ENCODE data around the gene TTC34.
"Not testable (repeated sequence)": the region's sequence is repeated elsewhere in the genome, so short reads cannot be mapped to it uniquely, and the experiment has no call there.

The TTC34 gene

GRCh38 chr1:2639607-2640521 is 161.6 kb downstream of the TTC34 start:
- DNase-seq, result no peak

GRCh38 chr1:2639203-2639602 is 162.3 kb downstream of the TTC34 start:
- no peak for DNase-seq

GRCh38 chr1:2638466-2639115 is 162.9 kb downstream of the TTC34 start:
- no peak for DNase-seq

GRCh38 chr1:2637442-2638145 is 163.9 kb downstream of the TTC34 start:
- no peak for DNase-seq

DNA sequence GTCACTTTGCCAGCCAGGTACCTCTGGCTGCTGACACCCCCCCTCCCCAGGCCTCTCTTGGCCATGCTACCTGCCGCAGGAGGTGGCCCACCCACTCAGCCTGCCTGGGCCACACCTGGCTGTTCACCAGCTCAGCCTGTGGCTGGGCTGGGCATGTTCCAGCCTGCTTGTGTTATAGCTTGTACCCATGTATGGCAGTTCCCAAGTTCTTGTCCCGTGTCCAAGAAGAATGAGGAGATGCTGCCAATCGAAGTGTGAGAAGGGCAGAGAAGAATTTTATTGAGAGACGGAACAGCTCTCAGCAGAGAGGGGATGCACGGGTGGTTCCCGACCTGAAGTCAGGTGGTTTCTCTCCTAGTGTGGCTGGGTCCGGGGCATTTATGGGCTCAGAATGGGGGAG is 164.8 kb downstream of the TTC34 start:
- DNase-seq, result no peak

DNA sequence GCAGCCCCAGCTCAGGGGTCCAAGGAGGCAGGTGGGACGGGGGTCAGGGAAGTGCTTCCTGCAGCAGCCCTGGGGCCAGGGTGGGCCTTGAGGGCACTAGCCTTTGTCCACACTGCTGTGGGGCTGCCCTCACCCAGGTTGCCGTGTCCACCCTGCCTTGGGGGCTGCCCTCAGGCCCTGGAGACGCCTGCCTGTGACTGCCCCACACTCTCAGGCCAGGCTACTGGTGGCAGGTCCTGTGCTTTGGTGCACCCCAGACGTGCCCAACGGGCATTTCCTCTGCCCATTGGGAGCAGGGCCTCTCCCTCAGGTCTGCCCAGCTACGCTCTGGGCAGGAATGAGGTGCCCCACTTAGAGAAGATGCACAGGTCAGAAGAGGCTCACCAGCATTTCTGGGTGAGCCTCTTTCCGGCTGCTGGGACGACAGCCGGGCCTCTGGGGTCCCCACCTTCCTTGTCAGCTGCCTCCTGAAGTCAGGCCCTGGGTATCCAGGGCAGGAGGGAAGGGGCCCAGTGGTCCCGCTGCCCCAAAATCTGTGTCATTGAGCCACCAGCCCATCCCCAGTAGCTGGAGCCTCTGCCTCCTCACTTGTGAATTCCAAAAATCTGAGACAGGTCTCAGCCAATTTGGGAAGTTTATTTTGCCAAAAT is 166.0 kb downstream of the TTC34 start:
- DNase-seq, result no peak

- DNase-seq, result no peak
These were observed 167.5 kb downstream of the TTC34 start for GRCh38 chr1:2633936-2634491.

- DNase-seq, result no peak
These were observed 168.0 kb downstream of the TTC34 start for GRCh38 chr1:2633366-2633935.

- DNase-seq, result no peak
These were observed 168.7 kb downstream of the TTC34 start, which contains the start of gene MMEL1 for GRCh38 chr1:2632561-2633361. TSS of gene MMEL1 (minus strand) at chr1:2633016. CDS start at chr1:2629484, 3,532 bp downstream.

GRCh38 chr1:2632051-2632430 is 169.5 kb downstream of the TTC34 start:
- no peak for DNase-seq

DNA sequence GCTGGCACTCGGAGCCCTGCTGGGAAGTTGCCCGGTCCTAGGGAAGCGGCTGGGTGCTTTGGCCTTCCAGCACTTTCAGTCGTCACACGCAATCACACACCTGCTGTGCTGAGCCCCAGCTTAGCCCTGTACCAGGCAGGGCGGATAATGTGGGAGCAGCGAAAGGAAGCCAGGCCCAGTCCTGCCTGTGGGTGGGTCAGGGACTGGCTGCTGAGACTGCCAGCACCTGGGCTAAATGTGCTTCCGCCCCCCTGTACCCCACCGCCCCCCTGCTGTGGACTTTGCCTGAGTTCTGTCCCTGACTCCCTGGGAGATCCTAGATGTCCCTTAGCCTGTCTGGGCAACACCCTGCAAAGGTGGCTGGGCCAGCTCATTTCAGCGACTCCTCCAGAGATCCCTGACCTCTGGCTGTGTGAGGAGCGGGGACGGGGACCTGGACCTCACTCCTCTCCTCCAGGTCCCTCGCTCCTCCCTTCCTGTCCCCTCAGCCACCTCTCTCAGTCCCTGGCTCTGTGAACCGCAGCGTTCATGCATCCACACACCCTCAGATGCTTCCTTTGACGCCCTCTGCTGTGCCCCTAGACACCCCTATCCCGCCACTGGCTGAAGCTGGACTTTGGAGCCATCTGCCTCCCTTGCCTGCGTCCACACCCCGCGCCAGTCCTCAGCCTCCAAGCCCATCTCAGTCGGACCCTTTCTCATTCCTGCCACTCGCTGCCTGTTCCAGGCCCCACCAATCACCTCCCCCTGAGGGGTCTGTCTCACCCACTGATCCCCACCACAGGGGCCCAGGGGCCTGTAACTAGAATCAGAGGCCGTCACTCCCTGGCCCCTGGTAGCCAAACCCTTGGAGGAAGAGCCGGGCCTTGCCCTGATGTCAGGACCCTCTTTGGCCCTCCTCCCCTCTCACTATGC is 170.1 kb downstream of the TTC34 start:
- DNase-seq, result no peak

GRCh38 chr1:2630498-2631135 is 170.9 kb downstream of the TTC34 start:
- DNase-seq, result no peak

GRCh38 chr1:2629627-2630497 is 171.6 kb downstream of the TTC34 start:
- no peak for DNase-seq

DNA sequence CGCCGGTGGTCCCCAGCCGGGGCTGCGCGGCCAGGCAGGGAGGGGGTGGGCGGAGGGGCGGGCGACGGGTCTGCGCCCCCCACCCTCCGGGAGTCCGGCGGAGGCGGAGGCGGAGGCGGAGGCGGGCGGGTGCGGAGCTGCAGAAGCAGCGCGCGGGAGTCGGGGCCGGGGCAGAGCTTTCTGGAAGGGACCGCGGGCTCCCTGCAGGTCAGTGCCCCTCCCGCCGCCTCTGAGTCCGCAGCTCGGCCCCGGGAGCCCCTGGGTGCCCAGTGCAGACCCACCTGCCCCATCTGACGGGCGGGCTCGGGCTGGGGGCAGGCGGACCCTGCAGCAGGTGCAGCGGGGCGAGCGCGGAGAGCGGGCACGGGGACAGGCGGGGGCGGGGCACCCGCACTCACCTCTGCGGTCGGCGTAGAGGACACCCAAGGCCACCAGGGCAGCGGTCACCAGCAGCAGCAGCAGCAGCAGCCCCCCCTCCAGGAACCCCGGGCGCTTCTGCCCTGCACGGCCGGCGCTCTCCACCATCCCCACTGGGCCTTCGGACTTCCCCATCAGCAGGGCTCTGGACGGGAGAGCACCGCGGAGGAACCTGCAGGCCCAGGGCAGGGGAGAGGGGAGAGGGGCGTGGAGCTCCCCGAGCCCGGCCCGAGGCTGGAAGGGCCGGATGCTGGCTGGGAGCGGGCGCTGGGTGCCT is 172.4 kb downstream of the TTC34 start:
- no peak for DNase-seq

GRCh38 chr1:2628191-2628932 is 173.1 kb downstream of the TTC34 start:
- no peak for DNase-seq

DNA sequence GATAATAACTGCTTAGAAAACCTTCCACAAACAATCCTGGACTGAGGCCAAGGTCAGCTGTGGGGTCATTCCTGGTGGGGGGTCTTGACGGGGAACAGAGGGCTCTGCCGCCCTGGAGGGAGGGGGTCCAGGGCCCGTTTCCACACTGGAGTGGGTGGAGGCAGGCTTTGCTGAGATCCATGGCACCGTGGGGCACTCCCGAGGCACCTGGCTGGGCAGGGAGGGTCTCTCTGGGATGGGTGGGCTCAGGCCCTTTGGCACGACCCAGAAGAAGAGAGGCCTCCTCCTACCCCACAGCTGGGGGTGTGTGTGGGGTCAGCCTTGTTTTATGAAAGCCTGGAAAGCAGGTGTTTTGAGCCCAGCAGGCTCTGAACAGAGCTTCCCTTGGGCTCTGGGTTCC is 173.7 kb downstream of the TTC34 start:
- DNase-seq, result no peak

GRCh38 chr1:2625748-2626147 is 175.7 kb downstream of the TTC34 start:
- not testable (repeated sequence) for DNase-seq

All from CD4-positive, alpha-beta T cell treated with Interleukin-10 for 1 hour (primary cell).